GM21447 (cell line): ENCODE measurements around the gene GLO1.

ENCODE experiments used
- ATAC-seq: cut with Tn5 transposase; IDR thresholded peaks from one replicate; pipeline ENCODE4 v1.9.1; 2021; ENCODE audit not compliant: unreplicated experiment

Gene GLO1

GRCh38 chr6:38673397-38674165 lies 29.4 kb downstream of the GLO1 start:
- no peak for ATAC-seq

GRCh38 chr6:38671885-38672467 lies 31.0 kb downstream of the GLO1 start:
- ATAC-seq, result peak; percentile 74

GRCh38 chr6:38658418-38659167 lies 44.4 kb downstream of the GLO1 start:
- no peak for ATAC-seq

GRCh38 chr6:38656896-38657295 lies 46.0 kb downstream of the GLO1 start:
- no peak for ATAC-seq

GRCh38 chr6:38654263-38654662 lies 48.7 kb downstream of the GLO1 start:
- ATAC-seq, result no peak

GRCh38 chr6:38651121-38651784 lies 51.7 kb downstream of the GLO1 start:
- ATAC-seq, result no peak

- ATAC-seq, result no peak
Measured at GRCh38 chr6:38650207-38650752, 52.7 kb downstream of the GLO1 start.

- ATAC-seq, result no peak
Measured at GRCh38 chr6:38649744-38650143, 53.2 kb downstream of the GLO1 start.

- ATAC-seq, result no peak
Measured at GRCh38 chr6:38648629-38649028, 54.3 kb downstream of the GLO1 start.

GRCh38 chr6:38646166-38646878 lies 56.6 kb downstream of the GLO1 start:
- ATAC-seq, result no peak

GRCh38 chr6:38644951-38645350 lies 58.0 kb downstream of the GLO1 start:
- no peak for ATAC-seq

GRCh38 chr6:38640216-38640909 lies 62.6 kb downstream of the GLO1 start:
- ATAC-seq, result no peak

- peak; percentile 72 for ATAC-seq
Measured at GRCh38 chr6:38639498-38640215, 63.3 kb downstream of the GLO1 start, which contains the start of gene BTBD9. Gene BTBD9, minus strand, starts transcription at chr6:38639929.

GRCh38 chr6:38638941-38639497 lies 63.9 kb downstream of the GLO1 start:
- peak; percentile 17 for ATAC-seq

- ATAC-seq, result no peak
Measured at GRCh38 chr6:38637756-38638155, 65.2 kb downstream of the GLO1 start.

- ATAC-seq, result no peak
Measured at GRCh38 chr6:38636027-38636426, 66.9 kb downstream of the GLO1 start.

- no peak for ATAC-seq
Measured at GRCh38 chr6:38634518-38634917, 68.4 kb downstream of the GLO1 start.

- ATAC-seq, result no peak
Measured at GRCh38 chr6:38632490-38632889, 70.5 kb downstream of the GLO1 start.
